Measurements from ENCODE around the gene TNRC6C.
"Not testable (repeated sequence)": the region's sequence is repeated elsewhere in the genome, so short reads cannot be mapped to it uniquely, and the experiment has no call there.

TNRC6C gene

GRCh38 chr17:78128551-78129350, 170.2 kb downstream of the TNRC6C start, which contains the start of gene TMC6:
Gene TMC6, minus strand, starts transcription at chr17:78128755. Its CDS starts 1,923 bp downstream, at chr17:78126832.
- DNase-seq = no peak

DNA sequence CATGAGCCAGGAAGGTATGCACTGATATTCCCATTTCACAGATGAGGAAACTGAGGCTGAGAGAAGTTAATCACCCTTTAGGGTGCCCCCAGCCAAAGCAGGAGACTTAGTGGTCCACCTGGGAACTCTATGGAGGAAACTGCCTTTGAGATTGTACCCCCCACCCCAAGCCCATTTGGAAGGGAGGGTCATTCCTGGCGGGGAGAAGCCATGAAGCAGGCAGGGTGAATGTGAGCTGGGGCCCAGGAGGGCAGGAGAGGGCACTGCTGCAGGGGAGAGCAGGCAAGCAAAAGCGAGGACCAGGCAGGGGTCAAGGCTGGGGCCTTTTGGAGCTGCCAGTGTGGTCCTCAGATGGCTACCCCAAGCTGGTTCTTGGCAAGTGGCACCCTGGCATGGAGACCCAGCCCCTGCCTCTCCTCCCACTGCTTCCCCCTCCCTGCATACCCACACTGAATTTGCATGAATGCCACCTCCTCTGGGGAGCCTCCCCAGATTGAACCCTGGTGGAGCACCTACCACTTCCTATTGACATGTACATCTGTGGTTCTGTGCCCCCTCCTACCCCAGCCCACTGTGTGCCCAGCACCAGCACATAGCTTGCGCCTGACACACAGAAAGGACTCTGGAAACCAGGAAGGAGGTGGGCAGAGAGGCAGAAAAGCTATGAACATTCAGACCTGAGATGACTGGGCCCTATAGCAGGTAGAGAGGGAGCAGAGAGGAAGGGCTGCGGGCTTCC, 171.0 kb downstream of the TNRC6C start:
- no peak for DNase-seq

- no peak for DNase-seq
Observed at GRCh38 chr17:78130090-78130436, 171.6 kb downstream of the TNRC6C start.

- DNase-seq = no peak
Observed at GRCh38 chr17:78130437-78131101, 172.1 kb downstream of the TNRC6C start, which contains the start of gene TMC8. Gene TMC8, plus strand, starts transcription at chr17:78130771. Its CDS starts 818 bp downstream, at chr17:78131589.

- DNase-seq = no peak
Observed at GRCh38 chr17:78131172-78132083, 172.9 kb downstream of the TNRC6C start.

DNA sequence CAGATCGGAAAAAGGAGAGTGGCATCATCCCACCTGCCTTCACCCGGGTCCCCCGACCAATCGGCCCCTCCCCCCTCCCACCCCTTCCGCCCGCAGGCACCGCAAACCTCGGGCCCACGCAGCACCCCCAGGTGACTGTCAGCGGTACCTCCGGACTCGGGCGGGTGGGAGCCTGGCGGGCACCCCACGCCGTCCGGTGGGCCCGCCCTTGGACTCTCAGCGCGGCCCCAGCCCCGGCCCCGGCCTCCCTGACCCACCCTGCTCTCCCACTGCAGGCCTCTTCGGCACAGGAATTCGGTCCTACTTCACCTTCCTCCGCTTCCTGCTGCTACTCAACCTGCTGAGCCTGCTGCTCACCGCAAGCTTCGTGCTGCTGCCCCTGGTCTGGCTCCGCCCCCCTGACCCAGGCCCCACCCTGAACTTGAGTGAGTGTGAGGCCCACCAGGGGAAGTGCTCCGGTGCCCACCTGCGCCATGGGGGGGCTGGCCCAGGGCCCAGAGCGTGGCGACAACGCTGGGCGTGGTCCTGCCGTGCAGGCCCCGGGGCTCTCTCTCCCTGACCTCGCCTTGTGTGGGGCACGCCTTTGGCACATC, 173.7 kb downstream of the TNRC6C start:
- DNase-seq = no peak

DNA sequence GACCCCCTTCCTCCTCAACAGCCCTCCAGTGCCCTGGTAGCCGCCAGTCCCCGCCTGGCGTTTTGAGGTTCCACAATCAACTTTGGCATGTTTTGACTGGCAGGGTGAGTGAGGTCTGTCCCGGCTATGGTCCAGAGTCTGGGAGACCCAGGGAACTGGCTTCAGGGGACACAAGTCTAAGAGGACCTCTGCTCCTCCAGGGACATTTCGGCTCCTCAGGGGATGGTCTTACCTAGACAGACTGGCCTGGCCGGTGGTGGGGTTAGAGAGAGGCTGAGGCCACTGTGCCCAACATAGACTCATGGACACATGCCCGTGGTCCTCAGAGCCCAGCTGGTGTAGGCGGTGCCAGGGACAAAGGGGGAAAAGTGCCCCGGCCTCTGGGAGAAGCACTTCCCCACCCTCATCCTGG, 174.3 kb downstream of the TNRC6C start:
- DNase-seq = no peak

DNA sequence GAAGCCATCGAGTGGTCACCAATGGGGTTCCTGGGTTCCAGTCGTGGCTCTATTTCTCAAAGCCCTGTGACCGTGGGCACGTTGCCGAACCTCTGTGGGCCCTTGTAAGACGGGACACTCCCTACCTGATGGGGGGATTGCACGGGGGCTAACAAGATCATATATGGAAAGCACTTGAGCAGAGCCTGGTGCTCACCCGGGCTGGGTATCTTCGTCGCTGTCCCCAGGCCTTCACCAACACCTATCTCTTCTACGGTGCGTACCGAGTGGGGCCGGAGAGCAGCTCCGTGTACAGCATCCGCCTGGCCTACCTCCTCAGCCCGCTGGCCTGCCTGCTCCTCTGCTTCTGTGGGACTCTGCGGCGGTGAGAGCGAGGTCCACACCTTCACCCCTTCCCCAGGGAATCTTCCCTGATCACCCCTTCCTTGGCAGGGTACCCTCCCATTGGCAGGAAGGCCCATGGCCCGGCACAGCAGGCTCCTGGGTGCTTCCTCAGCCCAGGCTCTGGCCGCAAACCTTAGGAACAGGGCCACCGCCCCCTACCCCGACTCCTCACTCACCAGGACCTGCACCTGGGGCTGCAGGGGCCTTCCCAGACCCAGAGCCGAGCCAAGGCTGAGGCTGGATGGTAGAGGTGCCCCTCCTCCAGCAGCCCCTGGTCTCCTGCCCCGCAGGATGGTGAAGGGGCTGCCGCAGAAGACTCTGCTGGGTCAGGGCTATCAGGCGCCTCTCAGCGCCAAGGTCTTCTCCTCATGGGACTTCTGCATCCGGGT, 174.9 kb downstream of the TNRC6C start:
- DNase-seq = no peak

DNA sequence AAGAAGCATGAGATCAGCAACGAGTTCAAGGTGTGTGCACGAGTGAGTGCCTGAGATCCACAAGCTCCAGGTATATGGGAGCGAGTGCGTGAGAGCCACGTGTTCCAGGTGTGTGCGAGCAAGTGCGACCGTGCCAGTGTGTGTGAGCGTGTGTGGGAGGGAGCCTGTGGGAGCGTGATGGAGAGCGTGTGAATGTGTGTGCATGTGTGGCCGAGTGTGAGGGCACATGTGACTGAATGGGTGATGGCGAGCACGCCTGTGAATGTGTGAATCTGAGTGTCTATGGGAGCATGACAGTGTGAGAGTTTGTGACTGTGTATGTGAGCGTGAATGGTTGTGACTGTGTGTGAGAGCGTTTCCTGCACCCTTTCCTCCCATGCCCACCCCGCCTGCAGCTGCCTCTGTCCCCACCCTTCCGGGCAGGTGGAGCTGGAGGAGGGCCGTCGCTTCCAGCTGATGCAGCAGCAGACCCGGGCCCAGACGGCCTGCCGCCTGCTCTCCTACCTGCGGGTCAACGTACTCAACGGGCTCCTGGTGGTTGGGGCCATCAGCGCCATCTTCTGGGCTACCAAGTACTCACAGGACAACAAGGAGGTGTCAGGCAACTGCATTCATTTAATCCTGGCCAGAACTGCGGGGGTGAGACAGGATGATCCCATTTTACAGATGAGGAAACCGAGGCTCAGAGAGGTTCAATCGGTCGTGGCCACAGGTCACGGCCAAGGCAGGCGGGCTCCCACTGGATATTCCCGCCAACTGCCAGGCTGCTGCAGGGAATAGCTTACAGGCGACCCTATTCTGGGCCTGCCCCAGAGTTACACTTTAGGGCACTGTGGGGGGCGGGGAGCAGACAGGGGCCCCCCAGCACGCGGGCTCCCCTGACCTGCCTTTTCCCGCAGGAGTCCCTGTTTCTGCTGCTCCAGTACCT, 175.7 kb downstream of the TNRC6C start:
- DNase-seq = peak; percentile 56

DNA sequence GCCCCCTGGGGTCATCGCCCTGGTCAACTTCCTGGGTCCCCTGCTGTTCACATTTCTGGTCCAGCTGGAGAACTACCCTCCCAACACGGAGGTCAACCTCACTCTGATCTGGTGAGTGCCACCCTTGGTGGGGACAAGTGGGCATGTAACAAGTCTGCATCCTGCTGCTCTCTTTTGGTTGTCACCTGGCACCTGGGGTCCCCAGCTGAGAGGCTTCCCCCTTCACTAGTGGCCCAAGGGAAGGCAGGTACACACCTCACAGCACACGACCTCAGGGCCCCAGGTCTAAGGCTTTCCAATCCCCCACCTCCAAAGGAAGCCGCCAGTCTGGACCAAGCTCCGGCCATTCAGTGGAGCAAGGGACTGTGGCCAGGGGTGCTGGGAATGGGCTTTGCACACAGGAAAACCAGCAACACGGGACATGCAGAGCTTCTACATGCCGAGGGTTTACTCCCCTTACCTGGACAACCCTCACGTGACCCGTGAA, 176.4 kb downstream of the TNRC6C start:
- no peak for DNase-seq

DNA sequence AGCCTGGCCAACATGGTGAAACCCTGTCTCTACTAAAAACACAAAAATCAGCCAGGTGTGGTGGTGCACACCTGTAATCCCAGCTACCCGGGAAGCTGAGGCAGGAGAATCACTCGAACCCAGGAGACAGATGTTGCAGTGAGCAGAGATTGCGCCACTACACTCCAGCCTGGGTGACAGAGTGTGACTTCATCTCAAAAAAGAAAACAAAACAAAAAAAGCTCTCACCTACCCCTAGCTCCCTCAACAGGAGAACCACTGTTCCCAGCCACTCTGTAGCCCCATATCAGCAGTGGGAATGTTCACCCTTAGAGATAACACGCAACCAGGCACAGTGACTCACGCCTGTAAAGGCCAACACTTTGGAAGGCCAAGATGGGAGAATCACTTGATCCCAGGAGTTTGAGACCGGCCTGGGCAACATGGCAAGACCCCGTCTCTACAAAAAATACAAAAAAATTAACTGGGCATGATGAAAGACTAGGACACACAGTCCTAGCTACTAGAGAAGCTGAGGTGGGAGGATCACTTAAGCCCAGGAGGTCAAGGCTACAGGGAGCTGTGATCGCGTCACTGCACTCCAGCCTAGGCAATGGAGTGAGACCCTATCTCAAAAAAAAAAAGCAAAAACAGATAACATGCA, 177.5 kb downstream of the TNRC6C start:
- no peak for DNase-seq

- DNase-seq = no peak
Observed at GRCh38 chr17:78137392-78138203, 179.1 kb downstream of the TNRC6C start.

DNA sequence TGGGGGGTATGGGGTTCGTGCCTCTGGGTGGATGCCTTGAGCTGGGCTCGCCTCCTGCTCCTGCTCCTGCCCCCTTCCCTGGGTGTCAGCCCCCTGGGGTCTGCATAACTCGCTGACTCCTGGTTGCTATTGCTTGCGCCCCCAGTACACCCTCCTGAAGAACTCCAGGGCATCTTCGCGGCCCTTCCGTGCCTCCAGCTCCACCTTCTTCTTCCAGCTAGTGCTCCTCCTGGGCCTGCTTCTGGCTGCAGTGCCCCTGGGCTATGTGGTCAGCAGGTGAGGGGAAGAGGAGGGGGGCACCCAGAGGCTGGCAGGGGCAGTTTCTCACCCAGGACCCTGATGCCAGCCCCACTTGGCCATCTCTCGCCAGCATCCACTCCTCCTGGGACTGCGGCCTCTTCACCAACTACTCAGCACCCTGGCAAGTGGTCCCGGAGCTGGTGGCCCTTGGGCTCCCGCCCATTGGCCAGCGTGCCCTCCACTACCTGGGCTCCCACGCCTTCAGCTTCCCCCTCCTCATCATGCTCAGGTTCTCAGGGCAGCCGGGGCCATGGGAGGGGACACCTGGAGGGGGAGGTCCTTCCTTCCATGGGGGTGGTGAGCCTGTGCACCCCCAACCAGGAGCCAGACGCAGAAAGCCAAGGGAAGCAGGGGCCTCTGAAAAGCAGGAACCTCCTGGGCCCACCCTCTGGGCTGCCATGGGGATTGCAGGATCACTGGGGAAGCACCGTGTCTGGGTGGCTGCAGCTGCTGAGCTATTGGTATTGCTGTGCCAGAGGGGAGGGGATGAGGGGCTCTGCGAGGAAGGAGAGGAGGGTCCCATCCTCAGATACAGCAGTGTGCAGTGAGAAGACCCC, 179.9 kb downstream of the TNRC6C start:
- DNase-seq = no peak

DNA sequence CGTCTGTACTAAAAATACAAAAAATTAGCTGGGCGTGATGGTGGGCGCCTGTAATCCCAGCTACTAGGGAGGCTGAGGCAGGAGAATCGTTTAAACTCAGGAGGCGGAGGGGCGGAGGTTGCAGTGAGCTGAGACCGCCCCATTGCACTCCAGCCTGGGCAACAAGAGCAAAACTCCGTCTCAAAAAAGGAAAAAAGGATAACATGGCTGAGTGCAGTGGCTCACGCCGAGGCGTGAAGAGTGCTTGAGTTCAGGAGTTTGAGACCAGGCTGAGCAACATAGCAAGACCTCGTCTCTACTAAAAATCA, 181.3 kb downstream of the TNRC6C start:
- not testable (repeated sequence) for DNase-seq

DNA sequence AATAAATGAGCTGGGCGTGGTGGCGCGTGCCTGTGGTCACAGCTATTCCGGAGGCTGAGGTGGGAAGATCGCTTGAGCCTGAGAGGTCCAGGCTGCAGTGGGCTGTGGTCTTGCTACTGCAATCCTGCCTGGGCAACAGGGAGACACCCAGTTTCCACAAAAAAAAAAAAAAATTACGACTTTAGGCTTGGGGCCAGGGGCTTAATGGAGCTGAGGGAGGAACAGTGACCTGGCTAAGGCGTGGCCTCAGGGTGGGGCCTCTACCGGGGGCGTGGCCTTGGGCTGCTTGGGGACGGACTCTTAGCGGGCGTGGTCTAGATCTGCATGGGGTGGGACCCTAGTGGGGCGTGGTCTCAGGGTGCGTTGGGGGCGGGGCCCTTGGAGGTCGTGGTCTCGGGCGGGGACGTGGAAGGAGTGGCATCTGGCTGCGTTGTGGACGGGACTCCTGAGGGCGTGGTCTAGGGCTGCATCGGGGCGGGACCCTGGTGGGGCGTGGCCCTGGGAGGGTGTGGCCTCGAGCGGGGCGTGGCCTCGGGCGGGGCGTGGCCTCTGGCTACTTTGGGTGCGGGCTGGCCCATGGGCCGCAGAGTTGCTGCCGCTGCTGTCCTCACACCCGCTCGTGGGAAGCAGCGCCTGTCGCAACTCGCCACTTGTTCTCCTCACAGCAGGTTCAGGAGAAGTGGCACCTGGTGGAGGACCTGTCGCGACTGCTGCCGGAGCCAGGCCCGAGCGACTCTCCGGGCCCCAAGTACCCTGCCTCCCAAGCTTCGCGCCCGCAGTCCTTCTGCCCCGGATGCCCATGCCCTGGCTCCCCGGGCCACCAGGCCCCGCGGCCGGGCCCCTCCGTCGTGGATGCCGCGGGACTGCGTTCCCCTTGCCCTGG, 181.9 kb downstream of the TNRC6C start:
- DNase-seq = peak; percentile 20

DNA sequence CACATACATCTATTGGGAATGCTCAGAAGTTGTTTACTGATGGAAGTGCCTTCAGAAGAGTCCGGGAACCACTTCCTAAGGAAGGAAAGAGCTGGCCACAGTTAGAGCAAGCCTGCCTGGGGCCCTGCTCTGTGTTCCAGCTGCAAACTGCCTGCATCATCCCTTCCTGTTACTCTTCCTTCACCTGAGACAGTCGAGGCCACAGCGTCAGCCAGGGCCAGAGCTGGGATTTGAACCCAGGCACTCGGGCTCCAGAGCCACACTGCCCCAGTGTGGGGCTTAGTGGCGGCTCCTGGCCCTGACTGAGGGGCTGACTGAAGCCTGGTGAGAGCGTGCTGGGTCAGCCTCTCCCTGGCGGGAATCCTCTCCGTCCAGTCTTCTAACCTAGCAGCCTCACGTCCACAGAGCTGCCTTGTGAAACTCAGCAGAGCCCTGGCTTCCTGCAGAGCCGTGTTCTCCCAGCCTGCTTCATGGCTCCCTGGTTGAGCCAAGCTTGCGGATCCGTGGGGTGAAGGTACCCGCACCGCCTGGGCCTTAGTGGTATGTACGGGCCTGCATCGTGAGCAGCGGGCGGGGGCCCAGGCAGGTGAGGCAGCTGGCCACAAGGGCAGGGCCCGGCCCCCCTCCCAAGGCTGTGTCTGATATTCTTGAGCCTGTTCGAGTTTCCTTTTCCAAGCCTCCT, 183.1 kb downstream of the TNRC6C start:
- no peak for DNase-seq
